GM21723 (cell line): Measurements from ENCODE around the gene PHKG2.
A peak's percentile ranks its signal among the peaks of the same experiment; 100 is the strongest.

ENCODE experiments used
- ATAC-seq: cut with Tn5 transposase; IDR thresholded peaks from one replicate; pipeline ENCODE4 v1.9.1; 2021; ENCODE audit warnings: mild to moderate bottlenecking, moderate library complexity; ENCODE audit not compliant: unreplicated experiment

Gene PHKG2

GRCh38 chr16:30773826-30774225 is 25.6 kb downstream of the PHKG2 start:
- no peak for ATAC-seq

- no peak for ATAC-seq
These were observed 26.3 kb downstream of the PHKG2 start for GRCh38 chr16:30774367-30775130.

- no peak for ATAC-seq
These were observed 26.8 kb downstream of the PHKG2 start for GRCh38 chr16:30775131-30775391.

GRCh38 chr16:30775392-30776188 is 27.4 kb downstream of the PHKG2 start:
- ATAC-seq, result peak; percentile 65

GRCh38 chr16:30777591-30778297 is 29.5 kb downstream of the PHKG2 start:
- ATAC-seq, result no peak

GRCh38 chr16:30778549-30779244 is 30.5 kb downstream of the PHKG2 start:
- no peak for ATAC-seq

GRCh38 chr16:30779596-30779995 is 31.4 kb downstream of the PHKG2 start:
- ATAC-seq, result no peak

GRCh38 chr16:30780021-30780420 is 31.8 kb downstream of the PHKG2 start:
- no peak for ATAC-seq

GRCh38 chr16:30780549-30780948 is 32.3 kb downstream of the PHKG2 start:
- no peak for ATAC-seq

GRCh38 chr16:30782486-30783279 is 34.5 kb downstream of the PHKG2 start:
- ATAC-seq, result no peak

GRCh38 chr16:30783280-30784109 is 35.3 kb downstream of the PHKG2 start:
- ATAC-seq, result no peak

GRCh38 chr16:30784215-30784614 is 36.0 kb downstream of the PHKG2 start:
- no peak for ATAC-seq

- ATAC-seq, result no peak
These were observed 37.2 kb downstream of the PHKG2 start for GRCh38 chr16:30785126-30786106.

GRCh38 chr16:30786115-30786935 is 38.1 kb downstream of the PHKG2 start:
- no peak for ATAC-seq

- no peak for ATAC-seq
These were observed 38.8 kb downstream of the PHKG2 start, which contains the start of gene ZNF629 for GRCh38 chr16:30786936-30787612. TSS of gene ZNF629 (minus strand) at chr16:30787205. CDS start at chr16:30784482, 2,723 bp downstream.

GRCh38 chr16:30787613-30788378 is 39.6 kb downstream of the PHKG2 start:
- no peak for ATAC-seq
